Keratinocyte (primary cell): Measurements from ENCODE around the gene SLC5A2. TPM values are rescaled to one million over a fixed set of nuclear protein-coding genes. Genes with fewer than 3 reads are reported as not detected.
A peak's percentile ranks its signal among the peaks of the same experiment; 100 is the strongest.

Source experiments
- DNase-seq: peaks from one replicate; pipeline ENCODE4 v3.0.0-alpha.2; 2011; ENCODE audit warnings: low read depth, missing footprints, low spot score
- FAIRE-seq: peaks from 2 replicates; lab custom pipeline; 2011; peaks lifted over from hg19 to GRCh38; lab: Jason Lieb, UNC
- H2AFZ ChIP-seq: 2 replicates; pipeline ENCODE4 v1.6.0; 2012; ENCODE audit warnings: low read length, control low read depth, inconsistent platforms; ENCODE audit not compliant: control insufficient read depth
- H3K27ac ChIP-seq: 2 replicates; pipeline ENCODE4 v1.5.1; 2011; ENCODE audit warnings: low read length; ENCODE audit not compliant: control insufficient read depth, insufficient read depth
- H3K27me3 ChIP-seq: 3 replicates; pipeline ENCODE4 v1.6.0; 2011; ENCODE audit warnings: low read length; ENCODE audit not compliant: control insufficient read depth, insufficient read depth; ENCODE audit errors: extremely low read depth
- H3K36me3 ChIP-seq, 2 experiments: 2 replicates in 1 of 2; 3 replicates in 1 of 2; pipeline ENCODE4 v1.5.1; 2011; ENCODE audit warnings: low read length in 2 of 2, mild to moderate bottlenecking in 1 of 2; ENCODE audit not compliant: control insufficient read depth in 2 of 2, insufficient read depth in 2 of 2; ENCODE audit errors: extremely low read depth in 1 of 2
- H3K4me1 ChIP-seq: 3 replicates; pipeline ENCODE4 v1.5.1; 2011; ENCODE audit warnings: low read length; ENCODE audit not compliant: control insufficient read depth, insufficient read depth; ENCODE audit errors: extremely low read depth
- H3K4me2 ChIP-seq: 3 replicates; pipeline ENCODE4 v1.6.0; 2011; ENCODE audit warnings: low read depth, low read length; ENCODE audit not compliant: control insufficient read depth, insufficient read depth; ENCODE audit errors: extremely low read depth
- H3K4me3 ChIP-seq, 3 experiments: fragments of 200-600 bp in 1 of 3; sonication (generic) in 1 of 3; 2 replicates in 2 of 3; 3 replicates in 1 of 3; pipeline ENCODE4 v1.5.1; 2011 to 2016; ENCODE audit warnings: low read length in 3 of 3, mild to moderate bottlenecking in 3 of 3, control low read depth in 2 of 3, inconsistent platforms in 1 of 3, low read depth in 1 of 3, mixed read lengths in 1 of 3, mixed run types in 1 of 3, moderate library complexity in 1 of 3; ENCODE audit not compliant: control insufficient read depth in 2 of 3, insufficient read depth in 2 of 3; ENCODE audit errors: extremely low read depth in 1 of 3
- H3K79me2 ChIP-seq: 2 replicates; pipeline ENCODE4 v1.6.0; 2012; ENCODE audit warnings: low read length; ENCODE audit not compliant: control insufficient read depth, insufficient read depth
- H3K9ac ChIP-seq: 3 replicates; pipeline ENCODE4 v1.6.0; 2011; ENCODE audit warnings: low read length; ENCODE audit not compliant: control insufficient read depth, insufficient read depth; ENCODE audit errors: extremely low read depth
- H3K9me1 ChIP-seq: 3 replicates; pipeline ENCODE4 v1.6.0; 2011; ENCODE audit warnings: low read length; ENCODE audit not compliant: control insufficient read depth, insufficient read depth; ENCODE audit errors: extremely low read depth
- H3K9me3 ChIP-seq: 2 replicates; pipeline ENCODE4 v1.5.1; 2012; ENCODE audit warnings: low read depth, low read length; ENCODE audit not compliant: control insufficient read depth
- H4K20me1 ChIP-seq: 3 replicates; pipeline ENCODE4 v1.6.0; 2011; ENCODE audit warnings: low read length; ENCODE audit not compliant: control insufficient read depth, insufficient read depth; ENCODE audit errors: extremely low read depth
- EZH2 ChIP-seq: IDR thresholded peaks from one replicate; pipeline ENCODE4 v1.6.1; 2012; ENCODE audit warnings: inconsistent platforms, mild to moderate bottlenecking, low read length, moderate library complexity
- dilution Hi-C: fragments of 300-500 bp; cut with MboI; formaldehyde crosslinking; loops from one replicate; pipeline ENCODE4 v1.7.0; 2020; ENCODE audit warnings: low sequenced_read_pairs; ENCODE audit not compliant: extremely low pct_ligation_motif_present
- polyA plus RNA-seq, 5 experiments: library from polyadenylated mRNA; depleted of rRNA in 3 of 5; stranded (reverse) in 3 of 5; stranded (forward) in 1 of 5; unstranded in 1 of 5; fragments of >200 nt; gene quantifications; 1 replicate in 1 of 5; 2 replicates in 3 of 5; 3 replicates in 1 of 5; pipeline versions ENCODE4 v1.2.1 to v1.2.3, GENCODE V29; 2011 to 2012; ENCODE audit warnings: missing spikeins in 2 of 5, low read depth in 1 of 5, low replicate concordance in 1 of 5
- TF ChIP-seq, protein P1 (sequence below), 3 experiments: IDR thresholded peaks in 1 of 3; conservative IDR thresholded peaks in 1 of 3; optimal IDR thresholded peaks in 1 of 3; 2 replicates in 2 of 3; 3 replicates in 1 of 3; pipeline versions ENCODE3 to v1.5.1; 2011; ENCODE audit warnings: low read length in 3 of 3, mild to moderate bottlenecking in 3 of 3, moderate library complexity in 2 of 3, control low read depth in 1 of 3, inconsistent platforms in 1 of 3; ENCODE audit not compliant: insufficient read depth in 2 of 3; ENCODE audit errors: extremely low read depth in 1 of 3

SLC5A2 gene
- polyA plus RNA-seq, 1 donor (not counting 4 experiments of a cell fraction or from before 2014, with no cell fraction given), result not detected

DNA sequence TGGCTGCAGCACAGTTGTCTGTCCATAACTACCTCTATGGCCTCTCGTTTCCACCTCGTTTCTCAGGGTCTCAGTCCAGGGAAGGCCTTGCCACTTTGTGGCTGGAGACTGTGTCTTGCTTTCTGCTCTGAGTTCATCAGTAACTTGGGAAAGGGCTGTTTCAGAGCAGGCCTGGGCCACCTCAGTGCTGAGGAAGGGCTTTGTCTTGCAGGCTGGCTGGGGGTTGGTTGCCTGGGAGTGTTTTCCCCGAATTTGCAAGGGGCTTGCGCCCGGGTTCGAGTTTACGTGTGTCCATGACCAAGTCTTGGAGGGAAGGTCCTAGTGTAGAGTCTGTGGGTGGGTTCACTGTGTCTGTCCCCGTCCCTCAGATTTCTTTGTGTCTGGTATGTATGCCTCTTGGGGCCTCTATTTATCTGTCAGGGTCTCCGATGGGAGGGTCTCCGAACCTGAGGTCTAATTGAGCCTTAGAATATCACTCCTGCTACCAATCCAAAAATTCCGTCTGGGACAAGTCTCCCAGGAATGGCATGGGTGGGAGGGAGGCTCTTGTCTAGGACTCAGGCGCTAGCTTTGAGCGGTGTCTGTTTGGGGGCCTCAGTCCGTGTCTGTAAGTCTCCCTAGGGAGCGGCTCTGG is 11.6 kb upstream of the SLC5A2 start:
- dilution Hi-C loops, result no loop called here
- FAIRE-seq (no peak), DNase-seq (no peak)
- peak overlapping the region; percentile 31 to 52 (median 52) for H3K4me3 ChIP-seq
- H4K20me1 ChIP-seq, result no peaks in the 10 kb centered on the region
- peak overlapping the region; percentile 79 for H2AFZ ChIP-seq
- H3K27ac ChIP-seq, result no peak overlapping the region
- H3K79me2 ChIP-seq, result no peaks in the 10 kb centered on the region
- H3K36me3 ChIP-seq, result peaks cover 0 to 9% of the 10 kb centered on the region in 2 experiments
- H3K9me3 ChIP-seq, result no peaks in the 10 kb centered on the region
- H3K9ac ChIP-seq, result peak overlapping the region; percentile 63
- H3K27me3 ChIP-seq, result no peaks in the 10 kb centered on the region
- TF ChIP-seq, protein P1, sequence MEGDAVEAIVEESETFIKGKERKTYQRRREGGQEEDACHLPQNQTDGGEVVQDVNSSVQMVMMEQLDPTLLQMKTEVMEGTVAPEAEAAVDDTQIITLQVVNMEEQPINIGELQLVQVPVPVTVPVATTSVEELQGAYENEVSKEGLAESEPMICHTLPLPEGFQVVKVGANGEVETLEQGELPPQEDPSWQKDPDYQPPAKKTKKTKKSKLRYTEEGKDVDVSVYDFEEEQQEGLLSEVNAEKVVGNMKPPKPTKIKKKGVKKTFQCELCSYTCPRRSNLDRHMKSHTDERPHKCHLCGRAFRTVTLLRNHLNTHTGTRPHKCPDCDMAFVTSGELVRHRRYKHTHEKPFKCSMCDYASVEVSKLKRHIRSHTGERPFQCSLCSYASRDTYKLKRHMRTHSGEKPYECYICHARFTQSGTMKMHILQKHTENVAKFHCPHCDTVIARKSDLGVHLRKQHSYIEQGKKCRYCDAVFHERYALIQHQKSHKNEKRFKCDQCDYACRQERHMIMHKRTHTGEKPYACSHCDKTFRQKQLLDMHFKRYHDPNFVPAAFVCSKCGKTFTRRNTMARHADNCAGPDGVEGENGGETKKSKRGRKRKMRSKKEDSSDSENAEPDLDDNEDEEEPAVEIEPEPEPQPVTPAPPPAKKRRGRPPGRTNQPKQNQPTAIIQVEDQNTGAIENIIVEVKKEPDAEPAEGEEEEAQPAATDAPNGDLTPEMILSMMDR (optimal IDR thresholded peaks at IDR 0.05 in 1 of 3, IDR thresholded peaks at IDR 0.05 in 1 of 3, conservative IDR thresholded peaks at IDR 0.05 in 1 of 3; ENCODE audit: extremely low read depth in 1 of 3, insufficient read depth in 2 of 3, low read length in 3 of 3), result no peak
- TF ChIP-seq EZH2, result no peak
- H3K9me1 ChIP-seq, result no peaks in the 10 kb centered on the region
- H3K4me2 ChIP-seq, result peak overlapping the region; percentile 79
- peaks cover 5% of the 10 kb centered on the region for H3K4me1 ChIP-seq

DNA sequence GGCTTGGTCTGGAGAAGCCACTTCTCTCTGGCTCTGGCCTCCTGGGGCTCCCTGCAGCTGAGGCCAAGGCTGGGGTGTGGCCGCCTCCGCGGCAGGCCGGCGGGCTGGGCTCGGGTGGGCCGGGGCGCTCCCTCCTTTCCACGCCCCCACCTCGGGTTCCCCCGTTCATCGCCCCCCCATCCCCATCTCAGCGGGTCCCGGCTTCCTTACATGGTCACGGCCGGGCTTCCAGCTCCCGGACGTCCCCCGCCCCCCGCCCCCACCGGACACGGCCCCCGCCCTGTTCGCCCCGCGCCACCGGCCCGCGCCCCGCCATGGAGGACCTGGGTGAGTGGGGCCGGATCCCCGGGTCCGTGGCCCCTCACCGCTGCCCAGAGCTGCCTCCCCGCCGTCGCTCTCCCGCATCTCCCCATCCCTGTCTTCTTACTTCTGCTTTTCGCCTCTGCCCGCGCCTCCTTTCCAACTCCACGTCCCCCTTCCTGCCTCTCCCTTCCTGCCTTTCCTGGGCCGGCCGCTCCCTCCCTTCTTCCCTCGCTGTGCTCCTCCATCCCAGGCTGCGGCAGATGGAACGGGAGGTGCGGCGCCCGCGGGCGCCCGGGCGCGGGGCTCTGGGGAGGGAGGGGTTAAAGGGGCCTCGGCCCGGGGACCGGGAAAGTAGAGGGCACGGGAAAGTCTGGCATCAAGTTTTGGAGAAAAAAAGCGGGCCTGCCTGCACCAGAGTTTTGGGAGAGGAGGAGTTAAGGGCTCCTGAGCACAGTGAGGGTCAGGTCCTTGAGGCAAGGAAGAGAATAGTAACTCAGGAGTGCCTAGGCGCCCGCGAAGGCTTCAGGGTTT is 10.8 kb upstream of the SLC5A2 start, which contains the start of gene TGFB1I1:
Gene TGFB1I1, plus strand, starts transcription at position 278 of the 834 bp plus-strand sequence. Its CDS starts 37 bp downstream, at position 315.
- TF ChIP-seq, protein P1 (optimal IDR thresholded peaks at IDR 0.05 in 1 of 3, IDR thresholded peaks at IDR 0.05 in 1 of 3, conservative IDR thresholded peaks at IDR 0.05 in 1 of 3; ENCODE audit: extremely low read depth in 1 of 3, insufficient read depth in 2 of 3, low read length in 3 of 3), result no peak
- no peak for TF ChIP-seq EZH2
- H3K4me1 ChIP-seq, result peaks cover 5% of the 10 kb centered on the region
- no peaks in the 10 kb centered on the region for H3K9me1 ChIP-seq
- peak within 1 kb of the TSS; percentile 85 for H2AFZ ChIP-seq
- FAIRE-seq, result no peak
- no peak for DNase-seq
- H3K27ac ChIP-seq, result no peak within 1 kb of the TSS
- peak within 1 kb of the TSS; percentile 52 to 73 (median 65) for H3K4me3 ChIP-seq
- dilution Hi-C loops, result no loop called here
- H3K27me3 ChIP-seq, result no peaks in the 10 kb centered on the region
- H4K20me1 ChIP-seq, result no peaks in the 10 kb centered on the region
- no peaks in the 10 kb centered on the region for H3K79me2 ChIP-seq
- peak within 1 kb of the TSS; percentile 84 for H3K4me2 ChIP-seq
- H3K36me3 ChIP-seq, result peaks cover 0 to 6% of the 10 kb centered on the region in 2 experiments
- peak within 1 kb of the TSS; percentile 74 for H3K9ac ChIP-seq
- no peaks in the 10 kb centered on the region for H3K9me3 ChIP-seq
